NOMO-1 treated with dmso at 0.1 percent for 144 hours (cell line): Measurements from ENCODE around the gene CTTN.

Experiments used
- DNase-seq: peaks from one replicate; lab custom pipeline; 2025; ENCODE audit not compliant: unreplicated experiment; lab: John Stamatoyannopoulos, UW

Gene CTTN

DNA sequence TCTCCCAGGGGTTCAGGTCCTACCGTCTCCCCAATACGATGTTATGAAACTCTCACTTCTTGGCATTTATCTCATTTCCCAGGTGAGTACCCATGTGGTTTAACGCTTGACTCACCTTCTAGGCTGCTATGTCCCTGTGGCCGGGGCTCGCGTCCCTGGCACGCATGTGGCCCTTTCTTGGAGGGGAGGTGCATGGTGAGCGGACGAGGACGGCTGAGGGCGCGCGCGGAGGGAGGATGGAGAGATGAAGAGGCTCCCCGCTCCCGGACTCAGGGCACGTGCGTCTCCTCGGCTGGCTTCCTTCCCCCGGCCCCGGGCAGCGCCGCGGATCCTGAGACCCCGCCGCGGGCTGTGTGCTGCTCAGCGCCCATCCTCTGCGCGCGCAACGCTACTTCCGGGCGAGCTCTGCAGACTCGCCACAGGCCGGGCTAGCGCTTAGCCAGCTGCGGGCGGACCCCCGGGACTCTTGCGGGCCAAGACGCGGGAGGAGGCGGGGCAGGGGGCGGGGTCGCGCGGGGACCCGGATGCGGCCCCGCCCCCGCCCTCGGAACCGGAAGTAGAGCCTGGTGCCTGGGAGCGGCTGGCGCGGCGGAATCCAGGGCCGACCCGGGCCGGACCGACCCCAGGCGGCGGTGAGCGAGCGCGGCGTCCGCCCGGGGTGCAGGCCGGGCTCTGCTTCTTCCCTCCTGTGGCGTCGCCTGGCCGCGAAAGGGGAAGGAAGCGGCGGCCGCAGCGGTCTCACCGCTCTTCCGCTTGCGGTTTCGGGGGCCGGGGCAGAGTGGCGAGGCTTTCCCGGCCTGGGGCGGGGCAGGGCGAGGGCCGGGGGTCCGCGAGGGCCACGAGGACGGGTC lies at the start of gene CTTN:
CTTN (plus strand) TSS at position 547 of the 851 bp plus-strand sequence. CDS start 8,769 bp downstream, outside the sequence.
- no peak for DNase-seq

DNA sequence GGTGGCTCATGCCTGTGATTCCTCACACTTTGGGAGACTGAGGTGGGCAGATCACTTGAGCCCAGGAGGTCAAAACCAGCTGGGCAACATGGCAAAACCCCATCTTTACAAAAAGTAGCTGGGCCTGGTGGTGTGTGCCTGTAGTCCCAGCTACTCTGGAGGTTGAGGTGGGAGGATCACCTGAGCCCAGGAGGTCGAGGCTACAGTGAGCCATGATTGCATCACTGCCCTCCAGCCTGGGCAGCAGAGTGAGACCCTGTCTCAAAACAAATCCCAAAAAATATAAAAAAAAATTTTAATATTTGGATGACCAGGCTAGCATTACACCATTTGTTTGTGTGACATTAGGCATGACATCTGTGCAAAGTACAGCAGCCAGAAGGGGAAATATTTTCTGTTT lies 49.7 kb upstream of the CTTN start:
- no peak for DNase-seq

DNA sequence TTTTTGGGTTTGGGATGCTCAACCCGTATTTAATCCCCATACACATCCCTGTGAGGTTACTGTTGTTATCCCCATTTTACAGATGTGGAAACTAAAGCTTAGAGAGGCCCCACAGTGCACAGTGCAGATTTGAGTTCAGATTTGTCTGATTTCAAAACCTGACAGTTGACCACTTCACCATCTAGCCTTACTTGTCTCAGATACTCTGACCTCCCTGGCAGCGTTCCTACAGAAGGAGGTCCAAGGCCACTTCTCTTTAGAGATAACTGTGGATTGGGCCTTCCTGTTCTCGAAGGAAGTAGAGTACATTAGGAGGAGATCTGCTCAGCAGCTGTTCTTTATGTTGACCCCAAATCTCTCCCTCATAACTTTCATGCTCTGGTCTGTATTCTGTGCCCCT lies 46.7 kb upstream of the CTTN start:
- no peak for DNase-seq

DNA sequence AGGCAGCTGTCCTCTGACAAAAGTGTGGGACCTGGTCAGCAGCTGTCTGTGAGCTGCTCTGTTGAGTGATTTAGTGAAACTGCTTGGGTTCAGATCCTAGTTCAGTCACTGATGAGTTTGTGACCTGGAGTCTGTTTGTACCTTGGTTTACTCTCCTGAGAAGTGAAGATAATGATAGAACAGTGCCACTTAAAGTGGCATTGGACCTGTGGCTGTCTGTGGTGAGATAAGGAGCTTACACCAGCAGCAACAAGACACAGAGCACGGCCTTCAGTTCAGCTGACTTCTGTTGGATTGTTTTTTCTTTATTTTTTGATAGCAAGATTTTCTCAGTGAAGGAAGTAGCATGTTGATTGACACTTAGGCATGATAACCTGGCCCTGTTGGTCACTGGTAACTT lies 46.2 kb upstream of the CTTN start:
- DNase-seq, result no peak

DNA sequence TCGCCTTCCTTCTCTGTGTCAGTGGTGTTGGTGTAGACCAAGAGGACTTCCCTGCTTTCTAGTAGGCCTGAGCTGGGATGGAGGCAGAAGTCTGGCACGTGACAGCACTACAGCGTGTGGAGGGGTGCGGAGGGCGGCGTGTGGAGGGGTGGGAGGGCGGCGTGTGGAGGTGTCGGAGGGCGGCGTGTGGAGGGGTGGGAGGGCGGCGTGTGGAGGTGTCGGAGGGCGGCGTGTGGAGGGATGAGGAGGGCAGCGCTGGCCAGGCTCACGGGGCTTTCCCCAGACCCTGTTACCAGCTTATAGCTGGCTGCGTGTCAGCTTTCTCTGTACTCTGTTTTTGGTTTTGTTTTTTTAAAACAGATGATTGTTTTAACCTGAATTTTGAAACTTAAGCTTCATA lies 45.7 kb upstream of the CTTN start:
- no peak for DNase-seq

DNA sequence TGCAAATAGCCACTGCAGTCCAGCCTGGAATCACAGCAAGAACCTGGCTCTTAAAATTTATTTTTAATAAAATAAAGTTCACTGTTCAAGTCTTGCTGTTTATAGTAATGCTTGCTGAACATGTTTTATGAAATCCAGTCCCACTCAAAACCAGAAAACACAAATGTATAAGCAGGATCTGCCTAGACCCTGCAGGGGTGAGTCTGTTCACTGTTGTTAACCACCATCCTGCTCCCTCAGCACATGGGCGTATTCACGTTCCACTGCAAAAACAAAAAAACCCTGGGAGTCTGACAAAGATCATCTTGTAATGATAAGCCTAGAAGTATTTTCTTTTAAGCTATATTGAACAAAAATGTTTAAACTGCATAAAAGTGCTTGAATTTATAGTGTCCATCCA lies 45.0 kb upstream of the CTTN start:
- DNase-seq, result no peak

DNA sequence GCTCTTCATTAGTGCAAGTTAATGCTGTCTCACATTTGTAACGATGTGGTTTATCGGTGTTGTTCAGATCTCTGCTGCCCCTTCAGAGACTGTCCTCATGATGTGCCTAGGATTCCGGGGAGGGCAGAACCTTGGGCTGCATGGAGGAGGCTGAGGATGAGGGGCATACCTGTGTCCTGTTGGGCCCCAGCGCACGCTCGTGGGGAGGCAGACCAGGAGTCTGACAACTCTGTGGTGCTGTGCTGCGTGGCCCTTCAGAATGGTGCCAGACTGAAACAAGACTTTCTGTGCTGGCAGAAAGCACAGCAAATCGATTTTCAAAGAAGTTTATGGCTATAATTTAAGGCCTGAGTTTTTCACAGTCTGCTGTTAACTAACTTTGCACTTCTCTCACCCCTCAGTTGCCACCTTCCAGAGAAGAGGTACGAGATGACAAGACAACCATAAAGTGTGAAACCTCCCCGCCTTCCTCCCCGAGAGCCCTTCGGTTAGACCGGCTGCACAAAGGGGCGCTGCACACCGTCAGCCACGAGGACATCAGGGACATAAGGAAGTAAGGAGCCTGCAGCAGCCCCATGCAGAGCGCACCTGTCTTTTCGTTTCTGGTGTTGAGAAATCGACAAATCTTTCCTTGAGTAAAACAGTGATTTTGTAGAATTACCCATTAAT lies 44.3 kb upstream of the CTTN start:
- no peak for DNase-seq

DNA sequence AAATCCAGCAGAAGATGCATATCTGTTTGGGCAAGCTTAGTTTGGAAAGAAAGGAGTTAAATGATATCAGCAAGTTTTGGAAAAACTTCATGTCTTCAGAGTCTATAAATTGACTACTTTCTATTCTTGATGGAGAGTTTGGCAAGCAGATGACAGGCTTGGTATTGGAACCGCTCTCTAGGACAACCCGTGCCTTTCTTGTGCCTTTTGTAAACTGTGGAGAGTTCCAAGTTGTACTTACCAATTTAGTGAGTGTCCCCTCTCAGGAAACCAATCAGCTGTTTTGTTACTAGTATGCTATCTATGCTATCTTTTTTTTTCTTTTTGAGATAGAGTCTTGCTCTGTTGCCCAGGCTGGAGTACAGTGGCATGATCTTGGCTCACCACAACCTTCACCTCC lies 43.7 kb upstream of the CTTN start:
- DNase-seq, result no peak

DNA sequence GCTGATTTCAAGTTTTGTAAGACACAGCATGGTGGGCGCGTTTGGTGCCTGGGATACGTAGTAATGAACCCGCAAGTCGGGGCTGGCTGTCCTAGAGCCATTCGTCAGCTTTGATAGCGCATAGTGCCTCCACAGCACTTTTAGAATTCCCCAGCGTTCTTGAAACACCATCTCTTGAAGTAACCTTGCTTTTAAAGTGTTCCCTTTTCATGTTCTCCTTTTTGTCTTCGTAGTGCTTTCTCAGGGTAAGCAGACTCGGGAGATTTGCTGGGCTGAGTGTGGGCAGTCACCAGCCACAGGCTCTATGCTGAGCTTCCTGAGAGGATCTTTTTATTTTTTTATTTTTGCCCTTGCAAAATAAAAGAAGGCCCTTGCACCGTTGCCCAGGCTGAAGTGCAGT lies 39.6 kb upstream of the CTTN start:
- no peak for DNase-seq

DNA sequence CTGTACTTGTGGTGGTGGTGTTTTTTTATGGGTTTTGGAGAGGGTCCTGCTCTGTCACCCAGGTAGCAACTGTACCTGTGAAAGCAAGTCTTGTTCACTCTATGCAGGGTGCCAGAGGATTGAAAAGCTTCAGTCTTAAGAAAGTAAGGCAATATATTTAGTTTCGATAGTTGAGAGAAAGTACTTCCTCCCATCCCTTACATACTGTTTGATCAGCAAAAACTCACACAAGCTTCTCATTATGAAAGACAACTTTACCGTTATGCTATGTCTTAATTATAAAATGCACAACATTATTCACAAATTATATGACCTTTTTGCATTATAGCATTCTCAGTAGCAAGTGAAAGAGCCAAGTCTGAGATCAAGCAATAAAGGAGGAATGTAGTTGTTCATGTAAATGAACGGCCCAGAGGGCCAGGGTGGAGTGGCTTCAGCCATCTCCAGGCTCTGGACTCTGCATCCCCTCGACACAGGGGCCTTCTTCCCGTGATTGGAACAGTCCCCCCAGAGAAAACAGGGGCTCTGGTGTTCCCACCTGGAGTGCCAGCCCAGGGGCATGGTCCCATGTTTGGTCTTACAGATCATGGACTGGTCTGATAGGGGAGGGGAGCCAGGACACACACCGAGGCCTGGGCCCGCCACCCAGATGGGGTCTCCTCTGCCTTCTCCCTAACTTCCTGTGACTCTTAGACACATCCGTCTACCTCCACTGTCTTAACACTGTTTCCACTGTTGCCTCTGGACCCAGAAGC lies 38.7 kb upstream of the CTTN start:
- no peak for DNase-seq

DNA sequence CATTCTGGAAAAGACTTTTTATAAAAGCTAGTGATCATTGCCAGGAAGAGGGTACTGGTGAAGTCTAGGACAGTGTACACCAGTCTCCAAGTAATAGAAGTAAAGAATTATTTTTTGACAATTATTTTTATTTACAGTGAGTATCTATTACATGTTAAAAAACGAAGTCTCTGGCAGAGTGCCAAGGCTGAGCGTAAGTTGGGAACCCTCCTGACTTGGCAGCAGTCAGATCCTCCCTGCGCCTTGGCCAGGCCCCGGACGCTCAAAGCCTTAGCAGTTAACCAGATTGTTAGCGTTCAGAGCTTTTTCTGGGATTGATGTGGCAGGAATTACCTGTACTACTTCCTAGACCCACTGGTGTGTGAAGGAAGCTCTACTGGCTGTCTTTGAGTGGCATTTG lies 38.1 kb upstream of the CTTN start:
- DNase-seq, result no peak

DNA sequence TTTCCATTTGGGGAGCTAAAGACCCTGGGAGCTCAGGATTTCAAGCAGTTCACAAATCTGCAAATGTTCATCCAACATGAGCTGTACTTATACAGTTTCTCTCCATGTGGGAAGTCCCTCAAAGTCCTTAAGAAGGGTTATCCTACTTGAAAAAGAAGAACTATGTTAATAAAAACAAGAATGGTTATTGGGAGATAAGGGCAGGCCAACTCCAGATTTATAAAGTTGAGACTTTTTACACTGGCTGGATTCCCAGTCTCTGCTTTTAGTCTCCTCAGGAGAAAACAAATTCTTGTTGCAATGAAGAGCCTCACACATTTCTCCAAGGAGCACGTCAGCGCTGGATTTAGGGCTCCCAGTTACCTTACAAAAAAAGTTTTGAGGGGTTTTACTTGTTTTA lies 34.2 kb upstream of the CTTN start:
- no peak for DNase-seq

DNA sequence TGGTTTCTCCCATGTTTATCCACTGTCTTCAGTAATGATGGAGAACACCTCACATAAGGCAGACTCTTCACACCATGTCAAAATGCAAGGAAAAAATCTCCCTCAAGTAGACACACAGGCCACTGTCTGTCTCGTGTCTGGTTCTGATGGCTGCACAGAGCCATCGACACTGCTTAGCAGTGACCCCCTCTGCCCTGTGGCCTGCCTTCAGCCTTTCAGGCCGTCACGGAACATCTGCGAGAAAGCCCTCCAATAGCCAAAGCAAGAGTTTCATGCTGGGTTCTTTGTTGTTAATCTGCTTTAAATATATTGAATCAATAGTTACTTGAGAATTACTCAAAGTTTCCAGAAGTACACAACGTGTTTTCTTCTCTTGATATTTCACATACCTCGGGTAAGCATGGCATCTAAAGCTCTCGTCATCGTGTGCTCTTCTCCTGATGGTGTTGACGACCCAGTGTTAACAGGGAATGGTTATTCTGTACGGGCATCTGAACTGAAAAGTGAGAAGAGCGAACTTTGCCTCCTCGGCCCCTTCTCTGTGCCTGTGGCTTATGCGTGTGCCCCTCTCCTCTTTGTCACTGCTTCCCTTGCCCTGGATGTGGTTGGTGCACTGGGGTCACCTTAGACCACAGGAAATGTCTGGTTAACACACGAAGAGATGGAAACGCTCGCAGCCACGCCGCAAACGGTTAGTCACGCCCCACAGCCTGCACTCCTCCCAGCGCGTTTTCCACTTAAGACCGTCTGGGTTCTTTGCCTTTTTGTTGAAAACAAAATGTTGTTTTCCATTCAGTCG lies 33.4 kb upstream of the CTTN start:
- peak; percentile 7 for DNase-seq

DNA sequence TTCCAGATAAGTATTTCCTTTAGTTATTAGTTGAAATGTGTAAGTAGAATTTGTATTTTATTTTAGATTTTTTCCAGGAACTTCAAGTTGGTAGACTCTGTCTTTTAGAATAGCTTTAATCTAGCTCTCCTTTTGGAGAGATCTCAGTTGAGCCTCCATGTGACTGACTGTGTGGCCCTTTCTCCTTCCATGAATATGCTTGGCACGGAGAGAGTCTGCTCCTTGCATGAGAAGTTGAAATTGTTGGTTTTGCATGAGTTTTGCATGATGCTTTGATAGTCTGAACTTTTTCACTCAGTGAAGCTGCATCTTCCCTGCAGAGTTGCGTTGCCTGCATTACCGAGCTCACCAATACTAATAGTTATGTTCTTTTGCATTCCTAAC lies 32.8 kb upstream of the CTTN start:
- no peak for DNase-seq

DNA sequence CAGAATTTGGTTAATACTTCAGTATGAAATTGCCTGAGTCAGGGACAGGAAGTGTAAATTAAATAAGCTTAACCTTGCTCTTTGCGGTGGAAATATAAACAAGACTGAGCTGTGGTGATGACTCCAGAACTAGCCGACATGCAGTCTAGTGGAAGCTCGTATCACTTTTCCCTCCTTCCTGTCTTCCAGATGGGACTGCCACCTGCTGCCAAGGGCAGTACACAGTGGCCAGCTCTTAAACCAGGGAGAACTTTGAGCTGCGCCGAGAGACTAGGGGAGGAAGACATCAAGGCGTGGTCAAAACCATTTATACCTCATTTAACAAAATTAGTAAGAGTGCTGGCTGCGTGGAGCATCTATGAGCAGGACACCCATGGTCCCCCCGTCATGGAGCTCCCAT lies 31.3 kb upstream of the CTTN start:
- DNase-seq, result no peak

DNA sequence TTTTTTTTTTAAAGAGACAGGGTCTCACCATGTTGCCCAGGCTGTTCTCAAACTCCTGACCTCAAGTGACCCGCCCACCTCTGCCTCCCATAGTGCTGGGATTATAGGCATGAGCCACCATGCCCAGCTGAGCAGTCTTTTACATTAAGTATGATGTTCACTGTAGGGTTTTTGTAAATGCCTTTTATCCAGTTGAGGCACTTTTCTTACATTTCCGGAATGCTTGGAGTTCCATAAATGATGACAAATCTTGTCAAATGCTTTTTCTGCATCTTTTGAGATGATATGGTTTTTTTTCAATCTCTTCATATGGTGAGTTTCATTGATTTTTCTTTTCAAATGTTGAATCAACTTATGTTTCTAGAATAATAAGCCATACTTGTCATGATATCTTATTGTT lies 29.4 kb upstream of the CTTN start:
- DNase-seq, result no peak

DNA sequence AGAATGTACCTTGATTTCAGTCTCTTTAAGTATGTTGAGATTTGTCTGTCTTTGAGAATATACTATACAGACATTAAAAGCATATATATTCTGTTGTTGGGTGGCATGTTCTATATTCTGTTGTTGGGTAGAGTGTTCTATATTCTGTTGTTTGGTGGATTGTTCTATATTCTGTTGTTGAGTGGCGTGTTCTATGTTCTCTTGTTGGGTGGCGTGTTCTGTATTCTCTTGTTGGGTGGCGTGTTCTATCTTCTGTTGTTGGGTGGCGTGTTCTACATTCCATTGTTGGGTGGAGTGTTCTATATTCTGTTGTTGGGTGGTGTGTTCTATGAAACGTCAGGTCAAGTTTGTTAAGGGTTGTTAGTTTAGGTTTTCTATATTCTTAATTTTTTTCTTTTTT lies 27.1 kb upstream of the CTTN start:
- DNase-seq, result no peak

DNA sequence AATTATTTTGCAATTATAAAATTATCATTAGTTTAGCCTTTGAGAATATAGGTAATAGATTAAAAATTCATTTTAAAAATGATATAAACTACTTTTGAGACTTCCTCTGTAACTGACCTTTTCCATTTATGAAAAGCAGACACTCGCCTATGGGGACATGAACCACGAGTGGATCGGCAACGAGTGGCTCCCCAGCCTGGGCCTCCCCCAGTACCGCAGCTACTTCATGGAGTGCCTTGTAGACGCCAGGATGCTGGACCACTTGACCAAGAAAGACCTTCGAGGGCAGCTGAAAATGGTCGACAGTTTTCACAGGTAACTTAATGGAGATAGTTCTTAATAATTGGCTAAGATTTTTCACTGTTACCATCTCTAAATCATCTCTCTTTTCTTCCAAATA lies 26.3 kb upstream of the CTTN start:
- DNase-seq, result no peak

DNA sequence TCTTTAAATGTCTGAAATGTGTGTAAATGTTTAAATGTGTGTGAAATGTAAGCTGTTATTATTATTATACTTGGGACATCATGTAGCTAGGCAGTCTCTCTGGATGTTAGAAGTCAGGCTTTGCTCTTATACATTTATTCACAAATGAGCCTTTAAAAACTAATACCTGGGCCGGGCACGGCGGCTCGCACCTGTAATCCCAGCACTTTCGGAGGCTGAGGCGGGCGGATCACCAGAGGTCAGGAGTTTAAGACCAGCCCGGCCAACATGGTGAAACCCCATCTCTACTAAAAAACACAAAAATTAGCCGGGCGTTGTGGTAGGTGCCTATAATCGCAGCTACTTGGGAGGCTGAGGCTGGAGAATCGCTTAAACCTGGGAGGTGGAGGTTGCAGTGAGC lies 21.7 kb upstream of the CTTN start:
- DNase-seq, result no peak

DNA sequence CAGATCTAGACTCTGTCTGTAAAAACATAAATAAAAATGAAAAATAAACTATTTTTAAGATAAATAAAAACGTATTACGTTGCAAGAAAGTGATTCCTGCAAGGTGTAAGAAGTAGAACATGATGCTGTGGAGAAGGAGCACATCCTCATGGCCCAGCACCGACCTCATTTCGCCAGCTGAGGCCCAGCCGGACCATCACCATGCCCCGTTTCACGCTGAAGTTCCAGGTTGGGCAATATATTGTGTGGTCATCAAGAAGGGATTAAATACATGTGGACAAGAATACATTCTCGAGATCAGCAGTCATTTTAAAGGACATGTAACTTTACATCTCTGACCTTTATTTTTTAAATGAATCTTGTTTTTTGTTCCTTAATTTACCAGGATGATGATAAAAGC lies 20.7 kb upstream of the CTTN start:
- no peak for DNase-seq

DNA sequence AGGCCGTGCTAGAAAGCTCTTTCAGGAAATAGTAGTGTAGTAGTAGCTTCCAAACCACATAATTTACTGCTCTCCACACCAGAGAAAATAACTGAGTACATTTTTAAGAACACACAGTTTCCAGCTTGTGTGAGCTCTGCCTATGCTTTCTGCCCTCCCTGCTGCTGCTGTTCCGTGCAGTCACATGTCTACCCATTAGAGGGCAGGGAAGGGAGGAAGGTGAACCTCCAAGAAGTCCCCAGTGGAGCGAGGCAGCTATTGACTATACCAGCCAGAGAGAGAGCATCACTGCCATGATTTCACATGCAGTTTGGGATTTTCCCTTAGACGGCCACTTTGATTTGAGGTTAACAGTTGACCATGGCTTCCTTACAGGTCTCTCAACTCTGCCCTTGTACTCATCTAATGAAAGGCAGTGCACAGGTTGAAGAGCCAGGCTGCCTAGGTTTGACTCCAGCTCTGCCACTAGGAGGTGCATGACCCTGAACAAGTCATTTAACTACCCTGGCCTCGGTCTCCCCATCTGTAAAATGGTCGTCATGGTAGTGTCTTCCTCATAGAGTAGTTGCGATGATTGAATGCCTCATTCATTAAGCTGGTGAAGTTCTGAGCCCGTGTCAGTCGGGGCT lies 19.7 kb upstream of the CTTN start:
- DNase-seq, result no peak
